NCI-H1930 (cell line): ENCODE data around the gene NFASC.

Experiments
- DNase-seq, 2 experiments: peaks; one replicate each; lab custom pipeline; 2025; lab: John Stamatoyannopoulos, UW

NFASC gene

GRCh38 chr1:205009670-205010069 is 139.0 kb downstream of the NFASC start:
- DNase-seq, result no peak

- DNase-seq, result no peak
Measured at GRCh38 chr1:205012391-205013140, 141.9 kb downstream of the NFASC start.

- DNase-seq, result no peak
Measured at GRCh38 chr1:205013683-205014367, 143.2 kb downstream of the NFASC start.

GRCh38 chr1:205014783-205015182 is 144.1 kb downstream of the NFASC start:
- no peak for DNase-seq

- no peak for DNase-seq
Measured at GRCh38 chr1:205015241-205015640, 144.6 kb downstream of the NFASC start.

GRCh38 chr1:205016075-205016474 is 145.4 kb downstream of the NFASC start:
- no peak for DNase-seq

GRCh38 chr1:205016584-205016983 is 145.9 kb downstream of the NFASC start:
- DNase-seq, result no peak

- no peak for DNase-seq
Measured at GRCh38 chr1:205017001-205017400, 146.3 kb downstream of the NFASC start.

GRCh38 chr1:205017766-205018165 is 147.1 kb downstream of the NFASC start:
- DNase-seq, result no peak

GRCh38 chr1:205018381-205018780 is 147.7 kb downstream of the NFASC start:
- no peak for DNase-seq

GRCh38 chr1:205020466-205020865 is 149.8 kb downstream of the NFASC start:
- no peak for DNase-seq

GRCh38 chr1:205024679-205025078 is 154.0 kb downstream of the NFASC start:
- no peak for DNase-seq

- no peak for DNase-seq
Measured at GRCh38 chr1:205025239-205025638, 154.6 kb downstream of the NFASC start.

- DNase-seq, result no peak
Measured at GRCh38 chr1:205026181-205026580, 155.5 kb downstream of the NFASC start.

GRCh38 chr1:205028390-205028789 is 157.7 kb downstream of the NFASC start:
- no peak for DNase-seq

GRCh38 chr1:205028924-205029323 is 158.3 kb downstream of the NFASC start:
- no peak for DNase-seq

GRCh38 chr1:205030241-205030640 is 159.6 kb downstream of the NFASC start:
- no peak for DNase-seq

- DNase-seq, result no peak
Measured at GRCh38 chr1:205030896-205031295, 160.2 kb downstream of the NFASC start.

- DNase-seq, result no peak
Measured at GRCh38 chr1:205032508-205032907, 161.8 kb downstream of the NFASC start.

- DNase-seq, result no peak
Measured at GRCh38 chr1:205037539-205037938, 166.9 kb downstream of the NFASC start.

- no peak for DNase-seq
Measured at GRCh38 chr1:205038132-205038786, 167.6 kb downstream of the NFASC start.

- DNase-seq, result no peak
Measured at GRCh38 chr1:205041001-205041715, 170.5 kb downstream of the NFASC start.
